GM18907 (cell line): ENCODE measurements around the gene PPP2R2B.

Experiments used
- ATAC-seq: cut with Tn5 transposase; IDR thresholded peaks from one replicate; pipeline ENCODE4 v1.9.1; 2021; ENCODE audit warnings: mild to moderate bottlenecking, moderate library complexity; ENCODE audit not compliant: unreplicated experiment

The PPP2R2B gene

DNA sequence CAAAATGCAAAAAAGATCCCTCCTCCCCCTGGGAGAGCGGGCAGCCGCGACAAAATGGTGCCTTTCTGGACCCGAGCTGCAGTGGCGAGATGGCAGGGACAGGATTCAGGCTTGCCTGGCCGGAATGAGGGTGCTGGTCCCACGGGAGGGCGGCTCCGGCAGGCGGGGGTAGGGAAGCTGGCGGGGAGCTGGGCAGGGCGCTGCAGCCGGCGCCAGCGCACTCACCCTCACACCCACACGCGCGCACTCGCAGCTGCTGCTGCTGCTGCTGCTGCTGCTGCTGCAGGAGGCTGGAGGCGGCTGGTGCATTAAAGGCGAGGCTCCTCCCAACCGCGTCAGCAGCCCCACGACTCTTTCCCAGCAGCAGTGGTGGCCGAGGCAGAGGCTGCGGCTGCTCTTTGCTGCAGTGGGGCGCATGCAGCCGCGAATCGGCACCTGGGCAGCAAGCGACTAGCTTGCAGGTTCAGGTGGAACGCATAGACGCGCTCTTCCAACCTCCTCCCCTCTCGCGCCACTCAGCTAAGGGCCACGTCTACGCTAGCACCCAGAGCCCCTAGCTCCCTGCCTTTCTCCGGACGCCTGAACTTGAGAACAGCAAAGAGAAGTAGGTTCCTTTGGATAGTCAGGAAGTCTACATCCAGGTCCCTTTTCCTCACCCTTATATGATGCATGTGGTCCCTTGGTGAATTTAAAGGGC, at the start of gene PPP2R2B:
Gene PPP2R2B, minus strand, starts transcription at position 282 of the 697 bp plus-strand sequence.
- ATAC-seq, result peak; percentile 41

DNA sequence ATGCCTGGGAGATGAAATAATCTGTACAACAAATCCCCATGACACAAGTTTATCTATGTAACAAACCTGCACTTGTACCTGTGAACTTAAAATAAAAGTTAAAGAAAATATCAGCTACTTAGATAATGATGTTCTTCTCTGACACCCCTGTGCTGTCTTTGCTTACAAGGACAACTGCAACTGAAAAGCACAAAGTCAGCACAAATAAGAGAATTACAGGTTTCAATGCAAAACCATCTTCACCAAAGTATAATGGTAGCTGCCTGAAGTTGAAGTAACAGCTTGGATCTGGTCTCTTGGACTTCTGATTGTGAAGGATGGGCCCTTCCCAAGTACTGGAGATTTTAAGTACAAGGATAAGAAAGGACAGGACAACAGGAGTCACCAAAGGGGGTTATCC, 45.6 kb upstream of the PPP2R2B start:
- no peak for ATAC-seq

DNA sequence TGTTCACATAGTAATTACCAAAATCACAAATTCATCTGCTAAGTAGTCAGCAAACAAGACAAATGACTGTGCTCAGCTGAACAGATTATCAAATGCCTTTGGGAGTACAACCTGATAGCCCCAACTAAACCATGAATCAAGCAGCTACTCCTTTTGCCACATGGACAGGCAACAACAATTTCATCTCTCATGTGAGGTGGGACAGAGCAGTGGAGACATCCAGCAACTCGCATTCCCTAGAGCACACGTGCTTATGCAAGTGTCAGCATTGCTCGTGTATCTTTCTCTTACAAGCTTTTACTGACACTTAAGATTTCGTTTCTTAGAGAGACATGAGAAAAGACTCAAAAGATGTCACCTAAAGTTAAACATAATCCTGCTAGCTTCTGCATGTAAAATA, 42.7 kb upstream of the PPP2R2B start:
- no peak for ATAC-seq

DNA sequence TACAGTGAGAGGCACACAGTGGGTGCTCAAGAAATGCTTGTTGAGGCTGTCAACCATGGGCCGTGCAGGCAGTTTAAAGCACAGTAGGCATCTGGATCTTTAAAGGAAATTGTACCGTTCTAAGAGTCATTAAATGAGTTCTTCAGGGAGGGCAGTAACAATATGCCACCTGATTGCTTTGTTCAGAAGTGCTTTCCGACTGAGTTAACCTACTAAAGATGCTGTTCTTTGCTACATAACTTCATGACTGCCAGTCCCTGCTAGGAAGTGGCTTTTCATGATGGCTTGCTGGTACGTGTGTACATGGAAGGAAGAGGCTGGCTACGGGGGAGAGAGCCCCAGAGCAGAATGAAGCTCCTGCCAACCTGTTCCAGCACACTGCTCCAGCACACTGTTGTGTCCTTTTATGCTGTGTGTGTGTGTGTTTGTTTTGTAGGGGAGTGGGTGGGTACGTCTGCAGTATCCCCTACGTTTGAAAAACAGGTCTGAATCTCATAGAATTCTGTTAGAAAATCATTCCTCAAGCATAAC, 41.9 kb upstream of the PPP2R2B start:
- ATAC-seq, result no peak

DNA sequence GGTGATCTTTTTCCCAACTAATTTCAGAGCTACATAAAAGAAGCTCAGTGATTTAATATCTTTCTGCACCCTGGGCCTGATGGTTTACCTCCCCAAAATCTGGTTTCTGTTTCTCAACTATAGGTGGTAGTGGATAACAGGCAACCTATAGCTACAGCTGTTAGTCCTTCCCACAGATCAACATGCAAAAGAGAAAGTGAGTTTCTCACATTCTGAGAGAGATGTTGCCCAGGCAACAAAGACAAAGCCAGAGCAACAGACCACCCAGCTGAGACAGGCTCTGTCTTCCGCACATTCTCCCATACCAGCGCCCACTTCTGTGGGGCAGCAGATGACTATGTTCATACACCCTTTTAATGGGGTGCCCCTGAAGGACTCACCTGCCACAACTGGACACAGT, 40.7 kb upstream of the PPP2R2B start:
- no peak for ATAC-seq

DNA sequence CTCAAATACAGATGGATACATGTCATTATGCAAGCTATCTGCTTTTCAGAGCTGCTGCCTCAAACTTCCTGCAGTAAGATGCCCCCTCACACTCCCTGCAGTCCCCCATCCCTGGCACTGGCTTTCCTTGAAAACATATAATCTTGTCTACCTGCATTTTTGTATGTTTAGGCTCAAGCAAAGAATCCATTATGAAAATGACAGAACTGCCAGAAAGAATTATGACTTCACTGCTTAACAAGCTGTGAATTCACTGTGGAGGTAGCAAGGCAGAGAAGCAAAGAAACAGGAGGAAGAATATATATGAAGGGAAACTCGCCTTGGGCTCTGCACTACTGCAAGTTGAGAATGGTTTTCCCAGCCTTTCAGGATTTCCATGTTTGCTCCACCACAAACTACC, 39.4 kb upstream of the PPP2R2B start:
- ATAC-seq, result no peak

DNA sequence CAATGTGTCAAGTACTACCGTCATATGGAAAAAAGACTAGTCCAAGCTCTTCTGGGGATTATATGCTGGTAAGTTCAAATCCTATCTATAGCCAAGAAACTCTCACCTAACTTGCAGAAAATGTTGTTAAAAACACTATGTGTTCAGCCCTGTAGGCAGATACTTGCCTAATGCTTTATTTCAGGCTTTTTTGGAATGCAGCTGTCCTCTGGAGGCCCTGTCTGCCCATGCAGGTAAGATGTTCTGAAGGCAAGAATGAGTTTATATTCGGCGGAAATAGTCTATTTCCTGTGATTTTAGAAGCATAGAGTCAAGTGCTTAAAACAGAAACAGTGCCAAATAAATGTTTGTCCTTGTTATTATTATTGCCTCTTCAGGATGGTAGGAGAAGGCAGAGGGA, 34.3 kb upstream of the PPP2R2B start:
- ATAC-seq, result no peak

DNA sequence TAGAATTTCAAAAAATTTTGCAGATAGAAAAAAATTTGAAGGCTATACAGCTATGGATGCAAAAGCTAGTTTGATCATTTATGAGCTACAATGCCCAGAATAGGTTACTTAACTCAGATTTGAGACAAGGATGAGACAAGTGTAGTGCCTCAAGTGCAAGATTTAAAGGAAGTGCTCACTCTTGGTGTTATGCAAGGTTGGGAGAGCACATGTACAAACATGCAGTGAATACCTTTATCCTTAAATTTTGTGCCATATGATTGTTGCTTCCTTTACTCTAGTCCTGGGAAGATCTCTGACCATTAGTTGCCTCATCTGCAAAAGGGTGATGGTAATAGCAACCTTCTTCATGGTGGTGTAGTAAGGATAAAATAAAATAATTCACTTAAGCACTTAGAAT, 31.7 kb upstream of the PPP2R2B start:
- ATAC-seq, result no peak

DNA sequence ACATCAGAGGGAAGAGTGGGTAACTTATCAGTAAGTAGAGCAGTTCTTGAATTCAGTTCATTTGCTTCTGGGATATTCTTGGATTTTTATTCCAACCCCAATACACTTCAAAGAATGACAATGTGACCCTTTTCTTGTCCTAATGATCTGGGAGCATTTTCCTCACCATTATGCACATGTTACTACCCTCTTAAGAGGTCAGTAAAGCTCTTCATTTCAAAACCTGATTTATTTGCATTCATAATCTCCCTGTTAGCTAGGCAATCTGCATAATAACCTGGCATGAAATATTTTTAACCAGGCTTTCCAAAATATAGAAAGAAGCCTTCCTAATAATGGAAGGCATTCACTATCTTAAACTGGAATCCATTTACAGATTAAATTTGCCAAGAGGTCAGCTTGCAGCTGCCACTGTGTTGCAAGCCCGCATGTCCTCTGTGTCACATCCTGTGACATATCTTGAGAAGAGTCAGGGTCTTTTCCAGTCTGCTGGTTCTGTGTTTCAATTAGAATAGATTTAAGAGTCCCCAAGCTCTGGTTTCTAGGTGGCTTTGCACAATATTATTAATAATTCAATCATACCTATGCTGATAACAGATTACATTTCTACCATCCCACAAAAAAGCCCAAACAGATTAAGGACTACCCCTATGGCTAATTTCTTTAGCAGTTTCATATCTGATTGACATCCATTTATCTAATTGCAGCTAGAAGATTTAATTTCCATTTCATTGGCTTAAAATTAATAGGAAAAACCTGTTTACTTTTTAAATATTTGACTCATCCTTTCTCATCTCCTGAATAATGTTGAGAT, 30.9 kb upstream of the PPP2R2B start:
- ATAC-seq, result no peak

DNA sequence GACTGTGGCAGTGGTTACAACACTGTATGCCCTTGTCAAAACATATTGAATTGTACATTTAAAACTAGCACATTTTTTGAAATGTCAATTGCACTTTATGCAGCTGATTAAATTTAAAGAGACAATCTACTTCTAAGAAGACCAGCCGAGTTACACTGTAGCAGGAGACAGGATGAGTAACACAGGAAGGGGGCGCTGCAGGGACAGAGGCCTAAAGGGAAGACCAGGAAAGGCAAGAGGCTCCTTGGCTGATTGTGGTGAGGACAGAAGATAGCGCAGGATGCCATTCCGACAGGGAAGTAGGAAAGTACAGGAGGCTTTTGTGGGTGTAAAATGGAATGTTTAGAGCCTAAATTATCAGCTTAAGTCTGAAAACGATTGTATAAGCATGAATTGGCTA, 28.2 kb upstream of the PPP2R2B start:
- no peak for ATAC-seq

DNA sequence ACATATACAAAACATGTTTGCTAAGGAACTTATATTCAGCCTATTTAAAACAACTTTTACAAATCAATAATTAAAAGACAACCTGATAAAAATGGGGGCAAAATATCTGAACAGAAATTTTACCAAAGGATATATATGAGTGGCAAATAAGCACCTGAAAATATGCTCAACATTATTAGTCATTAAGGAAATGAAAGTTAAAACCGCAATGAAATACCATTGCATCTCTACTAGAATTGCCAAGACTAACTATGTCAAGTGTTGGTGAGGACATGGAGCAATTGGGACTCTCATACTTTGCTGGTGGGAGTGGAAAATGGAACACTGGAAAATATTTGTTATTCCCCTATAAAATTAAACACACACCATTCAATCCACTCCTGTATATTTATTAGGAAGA, 26.3 kb upstream of the PPP2R2B start:
- ATAC-seq, result no peak

DNA sequence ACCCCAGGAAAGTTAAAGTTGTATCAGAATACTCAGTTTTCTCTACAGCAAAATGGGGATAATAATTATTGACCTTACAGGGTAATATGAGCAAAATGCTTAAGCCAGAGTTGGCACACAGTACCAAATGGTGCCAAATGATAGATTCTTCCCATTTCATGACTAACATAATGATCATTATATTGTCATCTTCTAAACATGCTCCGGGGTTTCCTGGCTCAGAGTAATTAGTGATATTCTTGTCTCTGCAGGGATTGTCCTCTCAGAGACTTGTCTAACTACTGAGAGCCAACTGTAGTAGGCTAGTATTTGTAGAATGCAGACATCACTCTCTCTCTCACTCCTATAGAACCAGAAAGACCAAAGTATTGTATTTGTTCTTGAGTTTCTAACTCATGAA, 25.2 kb upstream of the PPP2R2B start:
- ATAC-seq, result no peak

DNA sequence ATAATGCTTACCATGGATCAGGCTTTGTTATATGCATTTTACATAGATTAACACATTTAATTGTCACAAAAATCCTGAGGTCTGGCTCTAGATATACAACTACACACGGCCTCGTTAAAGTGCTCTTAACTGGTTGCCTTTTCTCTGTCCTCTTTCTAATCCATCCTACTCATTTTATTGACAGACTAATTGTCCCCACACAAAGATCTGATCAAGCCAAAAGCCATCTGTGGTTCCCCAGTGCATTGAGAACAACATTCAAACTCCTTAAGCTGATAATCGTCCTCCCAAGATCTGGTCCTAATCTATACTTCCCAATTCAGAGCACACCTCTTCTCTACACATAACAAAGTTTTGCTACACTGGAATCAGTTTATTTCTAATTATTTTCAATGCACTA, 23.9 kb upstream of the PPP2R2B start:
- no peak for ATAC-seq

DNA sequence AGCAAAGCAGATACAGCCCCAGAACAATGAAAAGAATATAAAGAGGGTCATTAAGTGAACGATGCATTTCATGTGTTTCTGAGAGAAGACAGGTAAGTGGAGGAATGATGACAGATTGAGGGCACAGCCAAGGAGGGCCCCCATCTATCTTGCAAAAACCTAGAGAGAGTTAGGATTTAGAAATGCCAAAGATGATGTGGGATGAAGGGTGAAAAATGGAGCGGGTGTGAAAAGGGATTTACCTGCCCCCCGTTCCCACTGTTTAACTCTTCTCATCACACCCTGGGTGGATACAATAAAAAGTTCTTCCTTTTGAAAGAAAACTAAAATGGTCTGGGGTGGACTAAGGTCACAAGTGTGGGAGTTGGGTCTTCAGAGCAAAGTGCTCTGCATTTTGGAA, 18.5 kb upstream of the PPP2R2B start:
- ATAC-seq, result no peak

DNA sequence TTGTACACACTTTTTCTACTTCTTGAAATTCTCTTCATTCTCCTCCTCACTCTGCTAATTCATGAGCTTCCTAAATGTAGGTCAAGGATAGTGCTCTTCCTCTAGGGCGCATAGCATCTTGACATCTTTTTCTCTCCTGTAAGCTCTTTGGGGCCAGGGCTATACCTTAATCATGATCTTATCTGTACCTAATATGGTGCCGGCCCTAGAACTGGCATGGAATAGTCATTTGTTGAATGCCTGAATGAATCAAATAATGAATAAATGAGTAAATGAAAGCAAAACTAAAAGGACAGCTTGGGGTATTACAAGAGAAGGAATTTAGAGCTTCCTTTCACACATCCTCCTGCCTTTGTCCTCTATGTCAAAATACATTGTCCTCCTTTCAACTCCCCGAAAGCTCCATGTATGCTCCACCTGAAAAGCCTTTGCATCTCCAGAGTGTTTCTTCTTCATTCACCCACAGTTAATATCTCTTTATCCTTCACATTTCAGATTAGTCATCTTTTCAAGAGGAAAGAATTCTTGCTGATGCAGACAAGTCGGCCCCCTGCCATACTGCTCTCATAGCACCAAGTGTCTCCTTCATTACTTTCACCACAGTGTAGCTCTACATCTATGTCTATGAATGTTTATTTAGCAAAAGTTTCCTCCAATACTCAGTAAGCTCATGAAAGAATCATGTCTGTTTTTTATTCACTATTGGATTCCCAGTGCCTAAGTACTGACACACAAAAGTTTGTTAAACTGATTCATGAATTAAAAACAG, 16.4 kb upstream of the PPP2R2B start:
- ATAC-seq, result no peak

DNA sequence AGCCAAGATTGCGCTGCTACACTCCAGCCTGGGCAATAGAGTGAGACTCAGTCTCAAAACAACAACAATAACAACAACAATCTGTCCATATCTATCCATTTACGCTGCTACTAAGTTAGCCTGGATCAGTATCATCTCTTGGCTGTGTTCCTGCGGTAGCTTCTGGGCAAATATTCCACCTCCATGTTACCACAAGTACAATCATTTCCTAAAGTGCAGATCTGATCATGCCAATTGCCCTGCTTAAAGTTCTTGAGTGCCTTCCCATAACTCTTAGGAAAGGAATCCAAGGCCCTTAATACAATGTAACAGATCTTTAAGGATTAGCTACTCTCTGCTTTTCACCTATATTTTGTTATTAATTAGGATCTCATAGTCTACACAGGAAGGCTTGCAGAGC, 15.4 kb upstream of the PPP2R2B start:
- no peak for ATAC-seq

DNA sequence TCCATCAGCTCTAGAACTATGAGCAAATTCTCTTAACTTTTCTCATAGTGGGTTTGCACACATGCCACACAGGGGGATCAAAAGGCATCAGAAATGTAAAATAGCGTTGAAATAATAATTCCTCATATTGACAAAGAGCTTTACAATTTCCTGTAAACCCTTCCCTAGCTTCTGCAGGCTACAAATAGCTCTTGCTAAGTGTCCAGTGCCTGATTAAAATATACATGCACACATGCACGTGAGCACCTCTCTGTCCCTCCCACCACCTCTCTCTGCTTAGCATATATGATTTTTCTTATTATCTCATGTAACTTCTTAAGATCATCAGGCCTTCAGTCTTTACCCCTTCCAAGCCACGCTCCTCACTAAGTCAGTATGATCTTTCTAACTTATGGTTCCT, 13.7 kb upstream of the PPP2R2B start:
- ATAC-seq, result no peak

DNA sequence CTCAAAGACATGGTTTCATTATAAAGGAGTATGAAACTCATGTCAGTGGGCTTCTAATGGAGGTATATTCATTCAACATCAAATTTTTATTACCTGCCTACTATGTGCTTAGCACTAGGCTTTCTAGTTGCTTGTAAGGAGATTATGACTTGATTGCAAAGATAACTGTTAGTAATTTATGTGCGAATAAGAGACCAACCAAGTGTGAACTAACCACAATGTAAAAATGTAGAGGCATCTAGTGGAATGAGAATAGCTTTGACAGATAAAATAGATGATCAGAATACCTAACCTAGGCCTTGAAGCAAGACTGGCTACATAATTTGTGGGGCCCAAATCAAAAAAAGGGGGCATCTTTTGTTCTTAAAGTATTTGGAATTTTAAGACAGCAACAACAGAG, 13.0 kb upstream of the PPP2R2B start:
- no peak for ATAC-seq

DNA sequence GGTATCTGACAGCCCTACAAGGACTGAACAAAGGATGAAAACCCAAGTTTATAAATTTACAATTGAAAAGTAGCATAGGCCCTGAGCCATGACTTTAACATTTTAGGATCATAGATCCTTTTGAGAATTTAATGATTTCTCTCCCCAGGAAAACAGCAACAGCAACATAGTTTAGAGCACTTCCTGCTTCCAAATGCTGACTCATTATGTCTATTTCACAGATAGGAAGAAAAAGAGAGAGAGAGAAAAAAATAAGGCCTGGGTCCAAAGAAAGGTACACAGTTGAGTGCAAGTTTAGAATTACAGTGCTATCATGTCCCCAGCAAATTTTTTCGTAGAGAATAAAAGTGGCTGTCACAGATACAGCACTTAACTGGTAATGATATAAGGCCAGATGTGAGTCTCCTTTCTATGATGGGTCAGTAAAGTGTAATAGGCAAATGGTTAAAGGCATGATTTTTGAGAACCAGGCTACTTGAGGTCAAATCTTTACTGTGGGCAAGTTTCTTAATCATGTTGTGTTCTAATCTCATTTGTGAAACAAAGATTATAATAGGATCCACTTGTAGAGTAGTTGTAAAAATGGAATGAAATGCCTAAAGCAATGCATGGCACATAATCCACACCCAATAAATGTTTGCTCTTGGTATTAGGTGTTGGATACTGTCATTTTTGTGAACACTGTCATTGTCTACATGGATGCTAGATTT, 12.3 kb upstream of the PPP2R2B start:
- no peak for ATAC-seq

DNA sequence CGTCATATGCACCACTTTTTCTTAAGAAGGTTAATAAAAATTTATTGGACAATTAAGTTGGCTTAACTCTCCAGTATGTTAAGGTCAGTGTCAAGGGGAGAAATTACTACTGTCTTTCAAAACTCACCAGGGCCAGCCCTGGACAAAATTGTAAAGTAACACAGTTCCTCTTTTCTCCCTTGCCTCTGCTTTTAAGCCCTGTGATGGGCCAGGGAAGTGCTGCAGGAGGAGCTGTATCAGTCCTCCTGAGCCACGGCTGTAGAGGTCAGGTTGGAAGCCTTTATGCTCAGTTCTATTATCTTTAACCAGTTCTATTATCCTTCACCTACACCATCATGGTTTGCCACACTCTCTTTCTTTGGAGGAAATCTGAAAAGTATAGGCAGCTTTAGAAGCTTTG, 11.5 kb upstream of the PPP2R2B start:
- no peak for ATAC-seq

DNA sequence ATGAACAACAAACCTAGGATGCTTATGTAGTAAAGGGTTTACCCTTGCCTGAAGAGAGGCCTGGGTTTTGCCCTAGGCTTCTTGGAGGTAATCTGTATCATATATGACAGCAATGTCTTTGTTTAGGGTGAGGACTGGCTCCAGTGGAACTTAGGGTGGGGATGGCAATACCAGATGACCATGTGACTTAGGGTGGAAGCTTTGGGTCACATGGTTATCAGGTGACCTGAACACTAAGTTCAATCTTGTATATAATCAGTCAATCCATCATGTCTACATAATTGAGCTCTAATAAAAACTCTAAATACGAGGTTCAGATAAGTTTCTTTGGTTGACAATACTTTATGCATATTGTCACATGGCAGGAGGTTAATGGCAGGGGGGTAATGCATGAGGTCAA, 10.6 kb upstream of the PPP2R2B start:
- ATAC-seq, result no peak
